HG02642 (cell line): Measurements from ENCODE around the gene PDE1C.

Source experiments
- ATAC-seq: cut with Tn5 transposase; IDR thresholded peaks from one replicate; pipeline ENCODE4 v1.9.1; 2021; ENCODE audit warnings: mild to moderate bottlenecking; ENCODE audit not compliant: unreplicated experiment, poor library complexity

PDE1C gene

DNA sequence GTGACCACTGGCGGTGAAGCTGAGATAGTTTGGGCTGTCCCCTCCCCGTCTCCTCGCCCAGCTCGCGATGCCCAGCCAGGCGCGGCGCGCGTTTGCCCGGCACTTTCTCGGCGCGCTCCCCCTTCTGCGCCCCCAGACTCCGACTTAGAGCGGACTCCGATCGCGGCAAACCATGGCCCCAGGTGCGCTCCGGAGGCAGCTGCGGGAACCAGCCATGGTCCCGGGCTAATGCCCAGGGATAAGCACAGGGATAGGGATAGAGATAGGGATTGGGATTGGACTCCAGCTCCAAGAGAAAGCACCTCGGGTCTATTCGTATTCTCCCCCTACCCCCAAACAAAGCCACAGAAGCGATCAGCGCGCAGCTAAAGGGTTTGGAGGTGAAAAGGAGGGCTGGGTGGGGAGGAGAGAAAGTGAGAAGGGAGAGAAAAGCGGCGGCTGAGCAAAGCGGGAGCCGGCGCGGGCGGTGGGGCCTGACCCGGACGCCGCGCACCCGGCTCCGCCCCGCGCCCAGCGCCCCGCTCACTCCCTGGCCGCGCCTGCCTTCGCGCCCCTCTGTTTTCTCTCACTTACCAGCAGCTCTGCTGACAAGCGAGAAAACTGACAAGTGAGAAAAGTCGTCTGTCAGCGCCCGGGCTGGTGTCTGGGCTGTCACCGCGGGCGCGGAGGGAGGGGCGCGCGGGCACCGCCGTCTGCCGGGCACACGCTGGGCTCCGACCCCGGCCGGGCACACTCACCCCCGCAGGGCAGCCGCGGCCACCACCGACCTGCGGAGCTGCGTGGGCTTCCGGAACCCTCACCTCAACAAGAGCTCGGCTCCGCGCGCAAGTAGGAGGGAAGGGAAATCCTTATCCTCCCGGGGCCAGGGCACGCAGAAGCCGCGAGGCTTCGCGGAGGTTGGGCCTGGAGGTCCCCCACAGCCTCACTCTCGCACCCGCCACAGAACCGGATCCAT is at the start of gene PDE1C:
TSS of gene PDE1C (minus strand) at position 2 of the 955 bp plus-strand sequence.
- no peak for ATAC-seq

DNA sequence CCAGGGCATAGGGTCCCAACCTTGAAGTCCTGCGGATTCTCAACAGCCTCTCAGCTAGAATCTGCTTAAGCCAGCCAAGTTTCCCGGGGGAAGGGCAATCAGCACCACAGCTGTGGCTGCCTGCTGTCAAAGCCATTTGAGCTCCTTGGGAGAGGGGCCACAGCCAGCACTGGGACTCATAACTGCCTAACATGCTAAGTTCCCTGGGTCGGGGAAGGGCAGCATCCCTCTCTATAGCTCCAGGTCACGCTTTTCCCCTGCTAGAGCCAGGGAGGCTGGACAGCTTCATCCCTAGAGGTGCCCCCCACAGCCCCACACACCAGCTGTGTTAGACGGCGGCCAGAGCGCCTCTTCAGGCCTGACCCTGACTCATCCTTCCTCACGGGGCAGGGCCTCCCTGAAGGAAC is 49.6 kb upstream of the PDE1C start:
- ATAC-seq: no peak

DNA sequence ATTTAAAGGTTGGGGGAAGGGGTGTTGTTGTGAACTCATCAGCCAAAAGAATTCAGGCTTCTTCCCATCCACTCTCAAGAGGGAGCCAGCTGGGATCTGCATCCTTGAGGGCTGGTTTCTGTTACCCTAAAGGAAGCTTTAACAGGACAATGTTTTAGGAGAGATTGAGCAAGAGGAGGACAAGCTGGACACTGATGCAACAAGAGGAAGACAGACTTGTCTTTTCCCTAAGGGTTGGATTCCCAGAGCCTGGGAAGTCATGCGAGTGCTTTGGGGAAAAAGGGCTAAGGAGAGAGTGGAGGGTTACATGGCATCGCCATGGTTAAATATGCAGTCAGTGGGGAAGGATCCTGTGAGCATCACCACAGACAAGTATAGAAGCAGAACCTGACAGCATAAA is 47.6 kb upstream of the PDE1C start:
- ATAC-seq: no peak

DNA sequence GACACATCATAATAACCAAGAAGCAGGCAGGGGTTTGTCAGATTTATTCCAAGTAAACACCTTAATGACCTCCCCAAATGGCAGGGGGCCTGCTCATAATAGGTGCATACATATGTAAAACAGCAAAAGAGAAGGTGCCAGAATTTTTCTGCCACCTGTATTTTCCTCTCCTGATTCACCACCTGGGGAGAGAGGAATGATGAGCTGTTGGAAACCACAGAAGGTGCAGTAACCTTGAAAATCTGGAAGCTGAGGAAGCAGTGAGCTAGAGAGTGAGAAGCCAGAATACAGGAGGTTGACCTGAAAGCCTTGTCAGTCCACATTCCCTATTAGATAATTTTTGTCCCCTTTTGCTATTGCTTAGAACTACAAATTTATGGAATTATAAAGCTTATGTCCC is 46.2 kb upstream of the PDE1C start:
- no peak for ATAC-seq

DNA sequence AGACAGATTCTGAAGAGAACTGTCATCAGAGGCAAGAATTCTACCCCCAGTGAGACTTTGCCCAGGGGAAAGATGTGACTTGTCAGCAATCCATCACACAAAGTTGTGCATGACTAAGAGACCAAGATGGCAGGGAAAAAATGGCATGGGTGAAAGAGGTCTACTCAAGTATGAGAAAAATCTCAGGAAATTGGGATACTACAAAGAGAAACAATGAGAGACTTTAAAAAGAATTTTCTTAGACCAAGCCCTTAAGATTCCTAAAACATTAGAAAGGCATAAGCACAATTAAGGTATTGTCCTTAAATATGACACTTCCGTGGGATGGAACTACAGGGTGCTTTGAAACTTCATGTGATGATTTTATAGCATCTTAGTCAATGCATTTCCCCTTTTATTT is 45.6 kb upstream of the PDE1C start:
- no peak for ATAC-seq

DNA sequence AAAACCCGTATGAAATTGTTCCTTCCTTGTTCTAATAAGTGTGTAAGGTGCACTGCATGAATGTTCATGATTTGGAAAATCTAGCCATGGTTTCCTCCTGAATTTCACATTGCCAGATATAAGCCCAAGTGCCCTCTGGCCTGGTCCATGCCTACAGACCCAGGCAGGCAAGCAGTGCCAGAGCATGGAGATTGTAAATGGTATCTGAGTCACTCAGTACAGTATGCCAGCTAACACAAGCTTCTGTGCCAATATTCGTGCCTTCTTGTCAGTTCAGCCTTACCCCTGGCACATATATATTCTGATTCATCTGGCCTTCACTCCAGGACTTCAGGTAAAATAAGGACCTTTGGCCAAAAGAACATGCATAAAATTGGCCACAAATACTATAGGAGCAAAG is 38.4 kb upstream of the PDE1C start:
- no peak for ATAC-seq

DNA sequence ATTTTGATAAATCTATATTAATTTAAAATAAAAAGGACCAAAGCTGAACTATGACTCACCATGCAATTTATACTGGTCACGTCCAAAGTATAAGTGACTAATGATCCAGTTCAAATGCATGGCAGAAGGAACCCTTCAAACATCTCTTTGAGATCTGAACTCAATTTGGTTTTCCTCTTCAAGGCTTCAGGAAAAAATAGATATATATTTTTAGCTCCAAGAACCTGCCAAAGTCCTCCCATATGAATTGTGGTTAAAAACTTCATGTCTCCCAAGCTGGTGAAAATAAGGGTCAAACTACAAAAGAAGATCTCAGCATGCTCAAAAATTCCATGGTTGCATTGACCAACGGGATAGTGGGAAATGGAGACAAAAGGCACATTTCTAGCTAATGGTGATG is 34.6 kb upstream of the PDE1C start:
- ATAC-seq: no peak

DNA sequence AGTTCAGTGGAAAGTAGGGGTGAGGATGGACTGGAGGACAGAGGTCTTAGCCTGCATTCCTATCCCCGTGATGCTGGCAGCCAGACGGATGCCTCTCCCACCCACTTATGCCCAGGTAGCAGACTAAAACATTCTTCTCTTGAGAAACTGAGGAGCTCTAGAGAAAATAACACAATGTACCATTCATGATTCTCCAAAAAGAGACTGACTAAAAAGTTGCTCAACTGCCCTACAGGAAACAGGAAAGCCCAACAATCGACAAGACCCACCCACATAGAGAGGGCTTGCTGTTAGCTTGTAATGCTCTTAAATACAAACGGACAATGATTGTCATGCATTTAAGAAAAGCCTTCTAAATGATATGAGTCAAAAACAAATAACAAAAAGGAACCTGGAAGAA is 33.2 kb upstream of the PDE1C start:
- ATAC-seq: no peak

DNA sequence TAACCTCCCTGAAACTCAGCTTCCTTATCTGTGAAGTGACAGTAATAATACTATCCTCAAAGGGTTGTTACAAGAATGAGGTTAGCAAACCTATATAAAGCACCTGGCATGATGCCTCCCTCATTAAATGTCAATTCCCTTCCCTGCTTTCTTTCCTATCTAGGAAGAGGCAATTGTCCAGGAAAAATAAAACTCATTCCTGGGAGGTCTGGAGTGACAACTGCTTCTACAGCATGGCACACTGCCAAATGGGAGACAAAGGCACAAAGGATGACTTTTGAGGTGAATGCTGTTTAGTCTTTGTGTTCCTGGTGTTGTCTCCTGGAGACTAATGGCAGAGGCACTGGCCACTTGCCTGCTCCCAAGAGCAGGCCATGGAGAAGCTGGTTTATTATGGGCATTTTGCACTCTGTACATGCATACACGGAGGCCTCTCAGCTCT is 32.2 kb upstream of the PDE1C start:
- ATAC-seq: no peak

DNA sequence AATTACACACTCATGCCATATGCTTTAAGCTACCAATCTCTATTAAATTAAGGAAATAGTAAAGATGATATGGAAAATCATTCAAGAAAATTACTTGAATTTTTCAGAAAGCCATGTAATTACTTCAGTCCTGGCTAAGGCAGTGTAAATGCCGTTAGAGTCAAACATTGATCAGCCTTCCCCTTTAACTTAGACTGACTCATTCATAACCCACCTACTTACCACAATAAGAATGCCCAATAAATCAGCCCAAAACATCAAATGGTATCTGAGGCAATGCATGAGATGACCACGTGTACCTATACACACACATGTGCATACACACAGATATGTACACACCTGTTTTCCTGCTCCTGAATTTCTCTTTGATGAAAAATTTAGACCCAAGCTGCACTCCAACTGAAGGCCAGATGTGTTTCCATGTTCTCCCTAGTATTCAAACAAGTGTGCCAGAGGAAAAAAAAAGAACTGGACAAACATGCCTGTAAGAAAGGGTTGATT is 30.2 kb upstream of the PDE1C start:
- ATAC-seq: no peak

DNA sequence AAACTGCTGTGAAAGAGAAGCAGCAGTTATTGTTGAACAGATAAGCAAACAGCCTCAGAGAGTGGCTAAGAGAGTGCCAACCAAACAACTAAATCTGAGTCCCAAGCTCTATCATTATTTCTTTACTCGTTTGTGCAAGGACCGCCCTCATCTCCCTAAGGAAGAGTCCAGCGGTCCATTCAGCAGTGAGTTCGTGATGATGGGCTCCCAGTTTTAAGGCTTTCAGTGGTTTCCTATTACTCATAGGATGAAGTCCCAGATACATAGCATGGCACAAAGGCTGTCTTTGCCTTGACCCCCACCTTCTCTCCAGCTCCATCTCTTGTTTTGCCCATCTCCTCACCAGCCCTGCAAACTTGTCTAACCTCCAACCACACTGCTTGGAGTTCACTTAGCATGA is 24.3 kb upstream of the PDE1C start:
- no peak for ATAC-seq

DNA sequence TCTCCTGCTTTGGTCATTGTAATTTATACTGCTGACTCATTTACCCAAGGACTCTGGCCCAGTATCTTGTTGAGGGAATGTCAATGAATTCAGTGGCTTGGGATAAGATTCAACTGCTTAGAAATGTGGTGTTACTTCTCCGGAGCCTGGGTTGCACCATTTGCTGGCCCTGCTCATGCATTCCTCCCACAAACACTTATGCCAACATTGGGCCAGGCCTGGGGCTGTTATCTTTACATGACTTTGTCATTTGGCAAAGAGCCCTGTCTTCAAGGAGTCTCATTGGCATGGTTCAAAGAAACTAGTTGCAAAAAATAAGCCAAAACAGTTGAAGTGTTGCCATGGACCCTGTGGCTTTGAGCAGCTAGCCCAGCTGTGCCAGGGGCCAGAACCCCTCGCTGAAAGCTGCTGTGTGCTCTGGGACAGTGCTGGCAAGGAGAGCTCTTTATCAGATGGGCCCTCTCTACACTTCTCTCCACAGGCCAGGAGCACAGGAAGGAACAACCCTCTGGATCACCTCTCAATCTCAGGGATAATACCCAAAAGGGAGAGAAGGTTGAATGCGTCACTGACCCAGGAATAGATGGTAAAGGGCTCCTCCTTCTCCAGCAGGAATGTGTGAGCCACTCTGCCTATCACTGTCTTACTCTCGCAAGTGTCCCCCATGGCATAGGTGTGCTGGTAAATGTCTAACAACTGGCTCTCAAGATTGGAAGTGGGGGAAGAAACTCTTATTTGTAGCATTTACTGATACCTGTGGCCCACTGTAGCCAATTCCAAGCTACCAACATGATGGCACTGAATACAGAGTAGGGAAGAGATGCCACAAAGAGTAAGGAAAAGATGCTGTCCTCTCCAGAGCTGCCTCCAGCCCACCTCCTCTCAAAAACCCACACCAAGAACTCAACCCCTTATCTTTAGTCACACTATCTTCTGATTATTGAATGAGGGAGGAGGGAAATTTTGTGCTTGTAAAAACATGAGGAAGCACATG is 23.5 kb upstream of the PDE1C start:
- no peak for ATAC-seq

DNA sequence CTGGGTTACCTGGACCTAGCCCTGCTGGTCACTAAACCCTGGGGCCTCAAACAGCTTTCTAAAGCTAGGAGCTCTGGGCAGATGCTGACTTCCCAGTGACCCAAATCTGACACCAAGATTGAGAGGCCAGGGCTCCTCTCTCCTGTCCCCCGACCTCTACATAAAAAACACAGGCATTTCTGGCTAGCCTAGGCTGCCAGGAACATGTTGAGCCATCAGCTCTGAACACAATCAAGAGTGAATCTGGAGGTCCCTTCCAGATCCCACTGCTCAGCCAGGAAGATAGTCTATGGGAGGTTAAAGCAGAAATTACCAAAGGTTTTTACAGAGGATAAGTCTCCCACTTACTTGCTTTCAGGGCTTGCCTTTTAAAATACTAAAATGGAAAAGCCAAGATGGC is 22.1 kb upstream of the PDE1C start:
- no peak for ATAC-seq

DNA sequence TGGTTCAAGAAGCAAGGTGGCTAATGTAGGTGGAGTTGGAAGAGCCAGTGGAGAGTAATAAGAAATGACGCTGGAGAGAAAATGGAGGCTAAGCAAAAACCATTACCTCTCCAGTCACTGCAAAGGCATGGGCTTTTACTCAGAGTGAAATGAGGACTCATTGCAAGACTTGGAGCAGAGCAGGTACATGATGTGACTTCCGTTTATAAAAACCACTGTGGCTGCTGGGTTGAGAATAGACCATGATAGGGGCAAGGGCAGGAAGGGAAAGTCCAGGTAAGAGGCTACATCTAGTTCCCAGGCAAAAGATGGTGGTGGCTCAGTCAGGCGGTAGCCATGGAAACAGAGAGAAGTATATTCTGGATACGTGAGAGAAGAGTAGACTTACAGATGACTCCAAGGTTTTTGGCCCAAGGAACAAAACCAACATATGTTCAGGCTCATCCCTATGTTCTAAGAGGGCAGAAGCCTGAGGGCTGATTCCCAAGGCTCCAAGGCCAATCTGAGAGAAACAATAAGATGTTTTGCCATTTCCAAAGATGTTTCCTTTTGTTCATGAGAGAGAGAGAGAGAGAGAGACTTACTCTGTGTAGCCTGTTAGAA is 21.5 kb upstream of the PDE1C start:
- no peak for ATAC-seq

DNA sequence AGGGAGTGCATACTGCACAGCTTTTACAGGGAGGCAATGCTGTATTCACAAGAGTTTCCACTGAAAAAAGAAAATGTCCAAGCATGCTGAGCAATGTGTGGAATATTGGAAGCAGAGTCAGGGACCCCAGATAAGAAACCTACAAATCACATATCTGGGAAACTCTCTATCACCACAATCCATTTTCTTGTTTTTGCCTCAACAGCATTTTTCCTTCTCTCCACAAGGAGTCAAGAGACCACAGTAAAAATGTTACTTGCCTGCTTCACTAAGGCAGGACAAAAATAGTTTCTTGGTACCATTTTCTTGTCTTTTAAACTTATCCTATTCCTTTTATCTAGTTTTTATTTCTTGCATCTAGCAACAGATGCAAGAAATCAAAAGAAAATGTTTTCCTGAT is 19.5 kb upstream of the PDE1C start:
- no peak for ATAC-seq

DNA sequence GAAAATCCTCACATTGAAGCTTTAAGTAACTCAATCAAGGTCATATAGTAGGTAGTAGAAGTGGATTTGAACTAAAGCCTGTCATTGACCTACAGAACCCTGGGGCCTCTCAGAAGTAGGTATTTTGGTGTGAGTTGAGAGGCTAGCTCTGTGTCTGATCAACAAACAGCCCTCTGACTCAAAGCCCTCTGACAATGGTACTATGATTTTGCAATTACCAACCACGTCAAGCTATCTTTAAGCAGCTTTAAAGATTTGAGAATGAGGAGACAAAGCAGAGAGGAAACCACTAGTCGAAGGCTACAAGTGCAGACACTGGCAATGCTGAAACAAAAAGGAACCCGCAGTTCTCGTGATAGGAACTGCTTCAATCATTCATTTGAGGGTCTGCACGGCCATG is 19.0 kb upstream of the PDE1C start:
- ATAC-seq: no peak

DNA sequence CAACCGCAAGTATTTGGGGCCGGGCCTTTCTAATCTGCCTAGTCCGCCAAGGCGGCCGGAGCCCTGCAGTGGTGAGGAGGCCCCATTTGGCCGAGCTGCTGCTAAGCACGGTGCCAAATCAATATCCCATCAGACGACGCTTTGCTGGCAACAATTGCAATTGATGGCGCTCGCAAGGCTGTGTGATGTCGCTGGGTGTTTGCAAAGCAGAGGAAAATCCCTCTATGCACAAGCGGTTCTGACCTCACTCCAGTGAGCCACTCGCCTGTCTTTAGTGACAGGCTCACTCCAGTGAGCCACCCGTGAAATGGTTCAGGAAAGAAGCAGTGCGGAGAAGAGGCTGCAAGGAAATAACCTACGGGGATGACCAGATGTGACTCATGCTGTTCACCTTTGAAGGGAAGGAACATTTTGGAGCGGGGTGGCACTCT is 18.3 kb upstream of the PDE1C start:
- ATAC-seq: no peak

DNA sequence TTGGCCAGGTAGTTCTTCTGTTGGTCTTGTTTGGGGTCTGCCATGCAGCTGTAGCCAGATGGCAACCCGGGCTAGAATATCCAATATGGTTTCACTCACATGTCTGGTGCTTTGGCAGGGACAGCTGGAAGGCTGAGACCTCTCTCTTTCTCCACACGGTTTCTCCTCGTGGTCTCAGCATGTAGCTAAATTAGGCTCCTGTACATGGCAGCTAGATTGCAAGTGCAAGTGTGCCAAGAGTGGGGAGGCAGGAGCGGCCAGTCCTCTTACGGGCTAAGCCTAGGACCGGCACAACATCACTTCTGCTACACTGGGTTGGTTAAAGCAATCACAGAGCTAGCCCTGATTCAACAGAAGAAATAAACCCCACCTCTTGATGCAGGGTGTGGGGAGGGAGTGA is 9.3 kb upstream of the PDE1C start:
- ATAC-seq: no peak

DNA sequence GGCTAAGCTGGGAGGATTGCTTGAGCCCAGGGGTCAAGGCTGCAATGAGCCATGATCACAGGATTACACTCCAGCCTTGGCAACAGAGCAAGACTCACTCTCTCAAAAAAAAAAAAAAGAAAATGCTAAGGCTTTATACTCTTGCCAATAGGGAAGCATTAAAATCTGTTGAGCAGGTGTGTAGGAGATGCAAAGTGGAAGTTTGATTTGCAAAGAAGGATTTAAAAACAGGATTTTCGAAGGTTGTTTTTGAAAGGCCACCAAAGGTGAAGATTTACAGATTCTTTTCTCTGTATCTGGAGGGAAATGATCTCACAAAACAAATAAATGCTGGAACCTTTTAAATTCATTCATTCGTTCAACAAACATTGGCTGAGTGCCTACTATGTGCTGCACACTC is 8.6 kb upstream of the PDE1C start:
- no peak for ATAC-seq

DNA sequence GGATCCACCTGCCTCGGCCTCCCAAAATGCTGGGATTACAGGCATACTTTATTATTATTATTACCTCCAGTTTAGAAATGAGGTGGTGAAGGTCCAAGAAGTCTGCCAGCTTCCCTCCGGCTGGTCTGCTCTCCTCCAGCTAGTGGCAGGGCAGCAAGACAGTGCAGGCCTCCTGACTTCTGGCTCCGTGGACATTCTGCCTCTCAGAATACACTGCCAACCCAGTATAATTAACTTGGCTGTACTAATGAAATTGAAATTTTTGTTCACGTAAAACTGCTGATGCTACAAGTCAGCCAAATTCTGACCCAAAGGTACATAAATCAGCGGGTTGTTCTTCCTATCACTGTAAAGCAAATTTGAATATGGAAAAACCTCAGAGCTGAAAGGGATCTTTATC is 7.6 kb upstream of the PDE1C start:
- ATAC-seq: no peak
